Activated CD4-positive, alpha-beta T cell treated with anti-CD3 and anti-CD28 coated beads, Interleukin-2, amount 50 U/mL, for 4 hours (primary cell): Measurements from ENCODE around the gene MGRN1.

ENCODE experiments used
- DNase-seq, 2 experiments: peaks; one replicate each; pipeline ENCODE4 v3.0.0-alpha.2; 2020

MGRN1 gene

DNA sequence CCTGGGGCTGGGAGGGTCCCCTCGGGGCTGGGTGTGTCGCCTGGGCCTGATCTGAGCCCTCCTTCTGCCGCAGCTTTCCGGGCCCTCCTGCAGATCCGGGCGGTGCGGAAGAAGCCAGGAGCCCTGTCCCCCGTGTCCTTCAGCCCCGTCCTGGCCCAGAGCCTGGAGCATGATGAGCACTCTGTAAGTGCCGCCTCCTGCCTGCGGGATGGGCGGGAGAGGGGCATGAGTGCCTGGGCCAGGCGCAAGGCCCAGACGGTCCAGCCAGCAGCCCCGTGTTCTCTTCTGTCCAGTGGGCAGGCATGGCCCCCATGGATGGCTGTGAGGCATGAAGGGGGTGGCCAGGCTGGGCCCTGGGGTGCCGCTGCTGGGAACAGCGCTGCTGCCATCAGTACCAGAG is 52.8 kb downstream of the MGRN1 start:
- no peak for DNase-seq

DNA sequence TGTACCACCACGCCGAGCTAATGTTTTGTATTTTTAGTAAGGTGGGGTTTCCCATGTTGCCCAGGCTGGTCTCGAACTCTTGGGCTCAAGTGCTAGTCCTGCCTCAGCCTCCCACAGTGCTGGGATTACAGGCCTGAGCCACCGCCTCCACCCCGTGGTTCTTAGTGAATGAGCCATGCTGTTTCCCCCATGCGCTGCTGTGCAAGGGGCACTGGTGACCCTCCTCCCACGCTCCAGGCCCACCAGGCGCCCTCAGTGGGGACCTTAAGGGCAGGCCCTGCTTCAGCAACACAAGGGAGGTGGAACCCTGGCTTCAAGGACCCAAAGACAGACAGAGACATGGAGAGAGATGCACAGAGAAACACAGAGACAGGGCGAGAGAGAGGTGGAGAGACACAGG is 53.4 kb downstream of the MGRN1 start:
- no peak for DNase-seq

DNA sequence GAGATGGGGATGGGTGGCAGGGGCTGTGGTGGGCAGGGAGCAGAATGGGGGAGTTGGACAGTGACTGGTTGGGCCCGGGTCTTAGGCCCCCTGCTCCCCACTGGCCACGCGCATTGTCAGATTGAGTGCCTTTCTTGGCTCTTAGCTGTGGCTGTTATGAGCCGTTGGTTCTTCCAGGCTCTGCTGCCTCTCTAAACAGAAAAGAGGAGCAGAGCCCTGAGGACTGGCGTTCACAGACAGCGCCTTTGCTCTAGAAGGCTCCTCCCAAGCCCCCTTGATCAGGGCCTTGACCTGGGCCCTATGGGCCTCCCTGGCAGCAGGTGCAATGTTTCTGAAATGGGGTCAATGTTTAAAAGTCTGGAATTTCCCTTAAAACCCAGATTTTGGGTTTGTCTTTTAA is 54.0 kb downstream of the MGRN1 start:
- no peak for DNase-seq

DNA sequence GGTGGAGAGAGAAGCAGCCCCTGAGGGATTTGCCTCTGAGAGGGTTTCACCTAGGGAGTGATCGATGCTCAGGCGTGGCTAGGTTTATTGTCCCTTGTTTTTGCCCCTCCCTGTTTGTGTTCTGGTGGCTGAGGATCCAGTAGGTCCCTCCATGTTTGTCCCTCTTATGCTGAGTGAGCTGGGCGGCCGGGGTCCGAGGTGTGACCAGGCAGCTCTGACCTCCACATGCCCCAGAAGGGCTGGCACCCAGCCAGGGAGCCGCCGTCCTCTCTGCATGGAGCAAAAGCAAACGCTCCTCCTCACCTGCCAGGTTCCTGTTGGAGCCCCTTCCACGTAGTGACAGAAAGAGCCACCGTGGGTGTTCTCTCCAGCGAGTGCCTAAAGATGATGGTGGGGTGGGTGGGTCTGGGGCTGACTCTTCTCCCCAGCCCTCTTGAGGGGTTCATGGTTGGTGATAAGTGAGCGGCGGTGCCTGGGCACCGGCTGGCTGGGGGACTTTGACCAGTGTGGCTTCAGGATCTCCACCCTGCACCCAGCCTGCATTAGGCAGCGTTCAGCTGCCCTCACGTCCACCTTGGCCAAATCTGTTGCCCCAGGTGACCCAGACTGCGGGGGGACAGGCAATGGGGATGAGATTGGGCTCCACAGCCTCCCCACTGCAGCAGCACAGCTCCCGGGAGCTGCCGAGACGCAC is 54.7 kb downstream of the MGRN1 start:
- DNase-seq = no peak

DNA sequence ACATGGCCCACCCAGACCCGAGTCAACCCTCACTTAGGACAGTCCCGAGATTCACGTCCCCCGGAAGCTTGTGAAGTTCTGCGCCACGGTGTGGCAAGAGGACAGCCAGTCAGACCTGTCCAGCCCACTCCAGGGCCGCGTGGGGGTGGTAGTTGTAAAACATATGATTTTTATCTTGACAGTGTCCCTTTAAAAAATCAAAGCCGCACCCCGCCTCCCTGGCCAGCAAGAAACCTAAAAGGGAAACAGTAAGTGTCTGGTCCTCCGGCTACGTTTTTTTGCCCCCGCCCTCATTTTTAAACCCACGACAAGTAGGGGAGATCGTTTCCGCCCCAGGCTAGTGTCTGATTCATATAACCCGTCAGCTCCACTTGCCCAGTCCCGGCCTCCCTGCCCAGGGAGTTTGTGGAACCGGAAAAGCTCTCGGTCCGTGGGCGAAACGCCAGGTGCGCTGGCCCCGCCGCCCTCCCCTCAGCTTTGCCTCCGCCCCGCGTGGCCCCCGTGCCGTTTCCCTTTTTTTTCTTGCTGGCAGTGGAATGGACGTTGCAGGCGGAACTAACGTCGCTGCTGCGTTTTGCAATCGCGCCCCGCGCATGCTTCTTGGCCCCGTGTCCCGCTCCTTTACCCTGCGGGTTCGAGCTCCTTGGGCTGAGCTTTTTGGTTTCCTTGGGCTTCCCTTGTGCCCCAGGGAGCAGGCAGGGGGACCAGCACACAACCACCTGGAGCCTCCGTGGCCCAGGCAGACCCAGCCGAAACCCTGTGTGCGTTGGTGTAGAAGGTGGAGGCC is 55.4 kb downstream of the MGRN1 start:
- DNase-seq = no peak

DNA sequence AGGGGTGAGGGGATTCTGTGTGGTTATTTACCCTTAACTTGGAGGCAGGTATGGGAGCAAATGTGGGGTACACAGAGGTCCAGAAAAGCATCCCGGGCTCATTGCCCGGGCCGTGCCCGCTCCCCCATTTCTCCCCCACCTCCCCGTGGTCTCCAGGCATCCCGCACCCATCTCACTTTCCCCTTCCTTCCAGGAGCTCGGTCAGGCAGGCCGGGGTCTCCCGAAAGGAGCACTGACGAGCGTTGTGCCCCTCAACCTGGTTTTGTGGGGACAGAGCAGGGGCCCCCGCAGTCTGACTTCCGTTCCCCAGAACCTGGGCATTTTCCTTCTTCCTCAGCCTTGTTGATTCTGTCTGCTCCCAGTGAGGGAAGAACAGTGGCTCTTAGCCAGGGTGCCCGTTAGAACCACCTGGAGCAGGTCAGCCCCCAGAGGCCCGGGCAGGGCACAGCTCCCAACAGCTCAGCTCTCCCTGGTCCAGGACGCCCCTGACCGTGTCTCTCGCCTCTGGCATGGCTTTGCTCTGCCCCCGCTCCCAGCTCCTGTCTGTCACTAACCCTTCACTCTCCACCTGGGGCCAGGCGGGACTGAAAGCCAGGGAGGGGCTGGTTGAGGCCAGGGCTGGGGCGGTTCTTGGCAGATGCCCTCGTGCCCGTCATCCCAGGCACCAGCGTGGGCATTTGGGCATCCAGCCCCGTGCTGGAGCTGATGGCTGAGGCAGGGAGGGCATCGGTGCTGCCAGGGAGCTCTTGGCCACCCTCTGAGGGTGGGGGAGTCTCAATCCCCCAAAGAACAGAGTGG is 56.2 kb downstream of the MGRN1 start:
- no peak for DNase-seq

DNA sequence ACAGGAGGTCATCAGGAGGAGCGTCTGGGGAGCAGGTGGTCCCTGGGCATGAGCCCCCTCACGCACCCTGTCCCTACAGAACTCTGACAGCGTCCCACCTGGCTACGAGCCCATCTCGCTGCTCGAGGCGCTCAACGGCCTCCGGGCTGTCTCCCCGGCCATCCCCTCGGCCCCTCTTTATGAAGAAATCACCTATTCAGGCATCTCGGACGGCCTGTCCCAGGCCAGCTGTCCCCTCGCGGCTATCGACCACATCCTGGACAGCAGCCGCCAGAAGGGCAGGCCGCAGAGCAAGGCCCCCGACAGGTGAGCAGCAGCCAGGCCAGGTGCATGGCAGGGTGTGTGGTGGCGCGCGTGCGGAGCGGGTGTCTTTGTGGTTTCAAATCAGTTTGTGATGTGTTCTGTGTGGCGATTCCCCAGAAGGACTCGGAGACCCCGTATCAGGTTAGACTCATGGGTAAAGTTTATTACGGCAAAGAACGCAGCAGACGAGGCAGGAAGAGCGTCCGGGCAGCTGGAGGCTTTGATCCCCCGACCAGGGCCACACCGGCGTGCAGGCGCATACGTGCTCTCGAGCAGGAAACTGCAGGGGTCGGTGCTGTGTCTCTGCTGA is 57.0 kb downstream of the MGRN1 start:
- no peak for DNase-seq

DNA sequence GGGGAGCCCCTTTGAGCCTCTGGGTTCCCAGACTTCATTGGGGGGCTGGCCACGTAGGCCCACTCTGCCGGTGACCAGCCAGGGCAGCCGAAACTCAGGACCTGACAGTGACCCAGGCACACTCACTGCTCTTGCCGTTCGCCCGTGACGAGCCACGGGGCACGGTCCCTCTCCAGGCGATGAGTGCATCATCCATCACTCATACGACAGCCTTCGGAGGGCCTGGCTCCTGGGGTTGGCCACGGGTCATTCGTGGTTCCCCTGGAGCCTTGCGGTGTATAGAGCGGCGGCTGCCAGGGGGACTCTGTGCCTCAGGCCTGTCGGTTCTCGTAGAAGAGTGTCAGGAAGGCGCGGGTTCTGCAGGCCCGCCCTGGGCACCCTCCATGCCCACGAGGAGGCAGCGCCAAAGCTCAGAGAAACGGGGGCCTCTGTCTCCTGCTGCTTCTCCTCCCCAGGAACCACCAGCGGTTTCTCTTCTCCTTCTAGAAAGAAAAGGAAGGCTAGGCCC is 57.5 kb downstream of the MGRN1 start:
- DNase-seq = no peak

DNA sequence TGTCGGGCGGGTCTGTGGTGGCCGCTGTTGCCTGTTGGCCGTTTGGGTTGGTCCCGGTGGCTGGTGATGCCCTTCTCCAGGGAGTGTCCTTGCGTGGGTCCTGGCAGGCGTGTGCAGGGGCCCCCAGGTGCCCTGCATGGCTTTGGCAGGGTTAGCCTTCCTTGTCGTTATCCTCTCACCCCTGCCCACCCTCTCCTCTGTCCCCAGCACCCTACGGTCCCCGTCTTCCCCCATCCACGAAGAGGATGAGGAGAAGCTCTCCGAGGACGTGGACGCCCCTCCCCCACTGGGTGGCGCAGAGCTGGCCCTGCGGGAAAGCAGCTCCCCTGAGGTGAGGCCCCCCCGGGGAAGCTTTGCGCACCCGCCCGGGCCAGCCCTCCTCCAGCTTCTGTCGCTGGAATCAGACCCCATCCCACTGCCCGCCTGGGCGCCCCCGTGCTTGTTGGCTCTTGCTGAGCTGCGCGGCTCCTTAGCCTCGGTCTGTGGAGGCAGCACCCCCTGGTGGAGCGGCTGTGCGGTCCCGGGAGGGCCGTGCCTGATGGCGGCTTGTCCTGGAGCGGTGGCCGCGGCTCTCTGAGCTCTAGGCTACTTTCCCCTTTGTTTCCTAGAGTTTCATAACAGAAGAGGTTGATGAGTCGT is 58.1 kb downstream of the MGRN1 start:
- no peak for DNase-seq

DNA sequence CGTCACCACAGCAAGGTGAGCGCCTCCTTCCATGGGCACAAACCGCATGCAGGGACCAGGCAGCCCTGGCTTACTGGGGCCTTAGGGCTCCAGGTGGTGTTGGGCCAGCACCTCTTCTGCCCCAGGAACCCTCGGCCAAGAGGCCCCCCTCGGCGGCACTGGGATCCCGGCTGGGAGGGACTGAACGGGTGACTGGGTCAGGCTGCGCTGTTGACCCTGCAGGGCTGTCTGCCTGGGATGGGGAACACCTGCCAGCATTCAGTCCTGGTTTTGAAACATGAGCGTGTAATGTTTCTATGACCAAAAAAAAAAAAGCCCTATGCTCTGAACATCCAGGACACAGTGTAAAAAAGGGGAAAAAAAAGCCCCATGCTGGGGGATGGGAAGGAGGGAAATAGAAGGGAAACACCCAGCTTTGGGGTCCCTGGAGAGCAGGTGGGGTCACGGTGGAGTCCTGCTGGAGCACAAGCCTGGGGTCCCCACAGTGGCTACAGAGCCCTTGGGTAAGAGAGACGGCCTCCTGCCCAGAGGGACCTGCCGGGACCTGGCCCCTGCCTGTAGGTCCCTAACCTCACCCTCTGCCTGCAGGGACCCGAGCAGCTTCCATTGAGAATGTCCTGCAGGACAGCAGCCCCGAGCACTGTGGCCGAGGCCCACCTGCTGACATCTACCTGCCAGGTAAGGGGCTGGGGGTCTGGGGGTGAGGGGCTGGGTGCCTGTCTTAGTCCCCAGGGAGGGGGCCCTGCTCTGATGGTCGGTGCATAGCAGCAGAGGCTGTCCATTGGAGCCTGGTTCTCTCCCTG is 58.8 kb downstream of the MGRN1 start:
- no peak for DNase-seq

DNA sequence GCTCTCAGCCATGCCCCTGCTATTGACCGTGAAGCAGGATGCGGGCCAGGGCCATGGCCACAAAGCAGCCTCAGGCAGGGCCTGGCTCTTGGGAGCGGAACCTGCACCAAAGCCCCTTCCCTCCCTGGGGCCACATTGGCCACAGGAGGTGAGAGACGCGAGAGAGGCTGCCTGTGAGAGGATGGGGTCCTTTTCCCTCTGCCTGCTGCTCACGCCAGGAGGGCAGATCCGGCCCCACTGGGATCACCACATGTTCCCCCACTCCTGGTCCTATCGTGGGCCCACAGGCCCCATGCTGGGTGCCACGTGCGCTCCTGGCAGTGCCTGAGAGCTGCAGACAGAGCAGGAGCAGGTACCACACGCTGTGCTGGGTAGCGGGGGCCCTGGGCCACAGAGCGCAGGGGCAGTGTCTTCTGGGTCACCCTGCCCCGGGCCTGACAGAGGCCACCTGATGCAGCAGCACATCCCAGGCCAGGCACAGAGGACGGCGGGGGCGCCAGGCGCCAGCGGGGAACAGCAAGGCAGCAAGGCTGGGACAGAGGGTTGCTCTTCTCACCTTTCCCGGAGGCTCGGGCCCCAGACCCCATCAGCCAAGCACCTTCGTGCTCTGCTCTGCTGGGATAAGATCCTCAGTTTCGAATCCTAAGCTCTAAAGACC is 59.6 kb downstream of the MGRN1 start:
- DNase-seq = no peak

DNA sequence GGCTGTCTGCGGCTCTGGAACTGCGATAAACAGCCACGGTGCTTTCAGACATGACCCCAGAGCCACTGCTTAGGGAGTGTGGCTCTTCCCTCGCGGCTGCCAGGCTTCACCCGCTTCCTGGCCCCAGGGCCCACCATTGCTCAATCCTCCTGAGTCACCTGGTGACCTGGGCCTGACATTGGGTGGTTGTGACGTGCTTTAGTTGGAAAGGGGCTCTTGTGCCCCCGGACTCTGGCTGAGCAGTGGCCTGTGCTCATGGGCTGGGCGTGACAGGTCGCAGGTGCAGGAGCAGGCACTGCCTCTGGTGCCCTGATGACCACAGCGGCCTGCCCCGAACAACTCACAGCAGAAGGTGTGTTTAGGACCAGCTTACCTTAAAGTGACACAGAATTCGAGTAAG is 60.1 kb downstream of the MGRN1 start:
- no peak for DNase-seq

DNA sequence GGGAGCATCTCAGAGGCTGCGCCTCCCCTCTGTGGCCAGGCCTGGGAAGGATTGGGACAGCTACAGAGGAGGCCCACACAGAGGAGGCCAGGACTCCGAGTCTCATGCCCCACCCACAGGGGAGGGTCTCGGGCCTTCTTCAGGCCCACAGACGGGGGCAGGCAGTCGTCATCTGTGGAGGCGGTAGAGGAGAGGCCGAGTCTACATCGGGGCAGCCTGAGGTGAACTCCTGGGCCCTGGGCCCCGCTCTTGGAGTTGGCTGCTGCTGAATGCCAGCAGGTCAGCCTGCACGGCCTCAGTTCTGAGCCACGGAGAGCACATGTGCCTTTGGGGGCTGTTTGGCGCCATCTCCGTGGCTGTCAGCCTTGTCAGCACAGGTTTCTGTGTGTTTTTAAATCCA is 60.7 kb downstream of the MGRN1 start:
- no peak for DNase-seq

DNA sequence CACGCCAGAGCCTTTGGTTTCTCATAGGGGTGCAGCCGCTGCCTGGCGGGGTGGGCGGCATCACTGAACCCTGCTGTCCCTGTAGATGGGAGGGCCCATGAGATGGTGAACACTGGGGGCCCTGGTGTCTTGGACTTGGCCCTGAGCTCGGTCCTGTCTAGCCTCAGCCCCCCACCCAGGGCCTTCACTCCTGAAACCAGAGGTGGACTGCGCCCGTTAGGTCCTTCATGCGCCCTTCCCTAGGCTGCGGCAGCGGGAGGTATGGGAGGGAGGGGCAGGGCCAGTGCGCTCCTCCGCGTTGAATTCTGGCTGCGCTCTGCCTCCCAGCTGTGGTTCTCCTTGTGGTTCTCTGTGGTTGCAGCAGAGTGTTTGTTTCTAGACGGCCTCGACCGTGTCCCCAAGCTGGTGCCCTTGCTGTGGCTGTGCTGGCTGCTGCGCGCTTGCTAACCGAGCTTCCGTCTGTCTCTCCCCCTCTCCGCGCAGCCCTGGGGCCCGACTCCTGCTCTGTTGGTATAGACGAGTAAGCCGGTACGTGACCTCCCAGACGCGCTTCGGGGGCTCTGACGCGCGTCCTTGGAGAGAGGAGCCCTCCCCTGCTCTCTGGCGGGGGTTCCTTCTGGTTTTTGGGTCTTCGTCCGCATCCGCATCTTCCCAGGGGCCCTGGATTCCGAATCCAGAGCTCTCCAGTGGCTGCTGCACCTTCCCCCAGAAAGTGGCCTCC is 61.3 kb downstream of the MGRN1 start:
- no peak for DNase-seq

DNA sequence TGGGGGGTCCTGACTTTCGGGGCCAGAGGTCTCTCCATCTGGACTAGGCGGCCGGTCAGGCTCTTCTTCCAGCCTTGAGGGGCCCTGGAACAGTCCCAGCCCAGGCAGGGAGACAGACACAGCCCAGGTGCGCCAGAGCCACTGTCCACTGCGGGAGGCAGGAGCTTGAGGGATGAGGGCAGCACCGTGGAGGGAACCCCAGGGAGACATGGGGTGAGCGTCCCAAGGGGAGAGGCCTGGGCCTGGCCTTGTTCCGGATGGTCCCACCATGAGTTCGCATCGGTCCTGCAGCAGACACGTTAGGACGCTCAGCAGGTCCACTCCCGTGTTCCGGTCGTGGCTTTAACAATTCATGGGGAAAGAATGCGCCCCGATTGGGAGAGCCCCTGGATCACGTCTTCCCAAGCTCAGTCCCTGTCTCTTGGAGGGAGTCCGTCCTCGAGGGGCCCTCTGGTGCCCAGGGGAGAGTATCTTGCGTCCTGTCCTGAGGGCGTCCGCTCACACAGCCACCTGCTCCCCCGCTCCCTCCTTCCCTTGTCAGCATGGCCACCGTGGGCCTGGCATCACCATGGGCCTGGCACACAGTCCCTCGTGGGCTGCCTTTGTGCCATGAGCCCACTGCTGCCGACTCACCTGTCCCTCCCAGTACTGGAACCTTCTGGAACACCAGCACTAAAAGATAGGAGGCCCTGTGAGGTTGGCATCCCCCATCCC is 62.0 kb downstream of the MGRN1 start:
- no peak for DNase-seq

DNA sequence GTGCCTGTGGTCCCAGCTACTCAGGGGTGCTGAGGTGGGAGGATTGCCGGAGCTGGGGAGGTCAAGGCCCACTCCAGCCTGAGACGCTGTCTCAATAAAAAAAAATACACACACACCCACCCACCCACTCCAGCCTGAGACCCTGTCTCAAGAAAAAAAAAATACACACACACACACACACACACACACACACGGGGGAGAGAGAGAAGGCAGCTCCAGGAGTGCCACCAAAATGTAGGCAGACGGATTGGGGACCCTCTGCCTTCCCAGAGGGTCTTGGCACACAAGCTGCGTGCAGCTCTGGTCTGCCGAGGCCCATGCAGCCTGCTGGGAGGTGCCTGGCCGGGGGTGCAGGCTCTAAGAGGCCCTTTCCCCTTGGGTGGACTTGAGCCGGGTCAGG is 62.8 kb downstream of the MGRN1 start:
- no peak for DNase-seq

DNA sequence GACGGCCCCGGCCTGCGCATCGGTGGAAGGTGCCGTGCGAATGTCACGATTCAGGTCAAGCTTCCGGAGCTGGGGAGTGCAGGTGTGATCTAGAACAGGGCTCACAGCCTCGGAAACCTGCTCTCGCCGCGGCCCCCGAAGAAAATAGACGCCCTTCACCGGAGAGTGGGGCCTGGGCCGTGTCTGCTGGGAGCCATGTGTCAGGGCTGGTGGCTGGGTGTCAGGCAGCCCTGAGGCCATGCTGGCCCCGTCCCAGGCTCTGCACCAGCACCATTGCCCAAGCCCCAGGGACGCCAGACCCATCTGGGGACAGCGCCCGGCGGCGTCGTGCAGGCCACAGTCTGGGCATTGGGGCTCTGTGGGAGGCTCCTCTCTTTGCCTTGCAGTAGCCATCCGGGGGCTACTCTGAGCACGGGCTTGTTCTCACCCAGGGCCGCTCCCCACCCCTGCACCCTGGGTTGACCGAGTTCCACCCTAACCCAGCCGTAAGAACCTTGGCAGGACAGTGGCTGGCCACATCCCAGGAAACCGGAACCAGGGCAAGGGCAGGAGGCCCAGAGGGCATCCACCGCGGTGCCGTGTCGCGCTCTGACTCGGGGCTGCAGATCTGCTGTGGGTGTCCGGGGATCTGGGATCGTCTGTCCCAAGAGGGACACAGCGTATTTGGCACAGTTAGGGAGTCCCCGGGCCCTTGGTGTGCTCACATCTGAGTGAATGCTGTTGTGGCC is 63.5 kb downstream of the MGRN1 start:
- no peak for DNase-seq

DNA sequence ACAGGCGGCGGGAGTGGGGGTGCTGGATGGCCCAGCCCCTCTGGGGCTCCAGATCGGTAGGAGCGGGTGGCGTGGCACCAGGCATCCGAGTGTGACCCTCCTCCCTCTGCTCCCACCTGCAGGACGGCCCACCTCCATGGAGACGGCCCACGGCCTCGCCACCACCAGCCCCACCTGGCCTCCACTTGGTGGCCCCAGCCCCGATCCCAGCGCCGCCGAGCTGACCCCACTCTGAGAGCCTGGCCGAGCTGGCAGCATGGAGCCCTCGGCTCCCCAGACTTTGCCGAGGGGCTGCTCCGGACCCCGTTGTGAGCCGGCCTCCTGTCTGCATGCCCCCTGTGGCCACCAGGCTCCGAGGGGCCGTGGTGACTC is 64.0 kb downstream of the MGRN1 start:
- no peak for DNase-seq

DNA sequence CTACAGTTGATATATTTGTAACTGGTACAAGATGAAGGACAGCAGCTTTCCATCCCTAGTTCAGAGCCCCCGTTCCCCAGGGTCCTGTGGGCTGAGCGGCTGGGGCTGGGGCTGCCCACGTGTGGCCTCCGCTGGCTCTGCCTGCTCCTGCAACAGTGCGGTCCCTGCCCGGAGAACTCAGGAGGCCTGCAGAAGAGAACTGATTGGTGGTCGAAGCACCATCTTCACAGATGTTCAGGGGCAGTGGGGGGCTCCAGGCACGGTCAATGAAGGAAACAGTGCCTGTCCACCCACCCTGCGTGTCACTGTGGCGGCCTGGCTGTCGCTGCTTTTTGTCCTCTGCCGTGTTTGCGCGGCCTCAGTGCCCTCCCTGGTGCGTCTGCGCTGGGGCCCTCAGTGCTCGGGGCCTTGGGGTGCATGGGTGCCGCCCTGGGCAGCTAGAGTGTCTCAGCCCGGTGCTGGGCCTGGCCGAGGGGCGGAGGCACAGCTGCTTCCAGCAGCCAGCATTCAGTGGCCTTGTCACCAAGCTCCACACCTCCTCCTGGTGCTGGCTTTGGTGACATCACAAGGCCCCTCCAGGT is 64.6 kb downstream of the MGRN1 start:
- DNase-seq = no peak
